CD4-positive, alpha-beta T cell treated with Interleukin-4 for 1 hour (primary cell): ENCODE data around the gene SOX5.
"Not testable (repeated sequence)": the region's sequence is repeated elsewhere in the genome, so short reads cannot be mapped to it uniquely, and the experiment has no call there.

Source experiments
- DNase-seq, 2 donors: peaks; one replicate each; pipeline ENCODE4 v3.0.0-alpha.2; 2020 to 2022

The SOX5 gene

GRCh38 chr12:23751641-23752040, 197.8 kb downstream of the SOX5 start:
- no peak for DNase-seq

- DNase-seq = no peak
These were observed 198.5 kb downstream of the SOX5 start for GRCh38 chr12:23750923-23751322.

GRCh38 chr12:23744696-23745095, 204.8 kb downstream of the SOX5 start:
- DNase-seq = no peak

GRCh38 chr12:23742574-23742973, 206.9 kb downstream of the SOX5 start:
- no peak for DNase-seq

- DNase-seq = no peak
These were observed 218.0 kb downstream of the SOX5 start for GRCh38 chr12:23731493-23731892.

GRCh38 chr12:23731035-23731434, 218.4 kb downstream of the SOX5 start:
- no peak for DNase-seq

- DNase-seq = no peak
These were observed 220.1 kb downstream of the SOX5 start for GRCh38 chr12:23729359-23729758.

GRCh38 chr12:23726646-23727045, 222.8 kb downstream of the SOX5 start:
- DNase-seq = no peak

- no peak for DNase-seq
These were observed 226.8 kb downstream of the SOX5 start for GRCh38 chr12:23722655-23723054.

- no peak for DNase-seq
These were observed 228.2 kb downstream of the SOX5 start for GRCh38 chr12:23721268-23721667.

- DNase-seq = no peak
These were observed 230.0 kb downstream of the SOX5 start for GRCh38 chr12:23719493-23719892.

- DNase-seq = not testable (repeated sequence)
These were observed 239.1 kb downstream of the SOX5 start for GRCh38 chr12:23710361-23710760.

GRCh38 chr12:23708185-23708837, 241.2 kb downstream of the SOX5 start:
- DNase-seq = no peak

GRCh38 chr12:23707270-23707669, 242.2 kb downstream of the SOX5 start:
- no peak for DNase-seq

- no peak for DNase-seq
These were observed 244.2 kb downstream of the SOX5 start for GRCh38 chr12:23704992-23705943.

GRCh38 chr12:23703051-23703450, 246.4 kb downstream of the SOX5 start:
- DNase-seq = no peak

- no peak for DNase-seq
These were observed 250.4 kb downstream of the SOX5 start for GRCh38 chr12:23699031-23699430.

- DNase-seq = no peak
These were observed 254.6 kb downstream of the SOX5 start for GRCh38 chr12:23694920-23695319.

- DNase-seq = no peak
These were observed 255.2 kb downstream of the SOX5 start for GRCh38 chr12:23694307-23694706.

- no peak for DNase-seq
These were observed 261.5 kb downstream of the SOX5 start for GRCh38 chr12:23687947-23688346.

- no peak for DNase-seq
These were observed 263.4 kb downstream of the SOX5 start for GRCh38 chr12:23686095-23686494.

GRCh38 chr12:23684121-23684520, 265.3 kb downstream of the SOX5 start:
- no peak for DNase-seq

- no peak for DNase-seq
These were observed 268.2 kb downstream of the SOX5 start for GRCh38 chr12:23681237-23681636.

- no peak for DNase-seq
These were observed 275.4 kb downstream of the SOX5 start for GRCh38 chr12:23674064-23674463.
